SK-N-SH (cell line): ENCODE results near the gene ZMIZ1. TPM values are rescaled to one million over a fixed set of nuclear protein-coding genes. Genes with fewer than 3 reads are reported as not detected.

ENCODE experiments used
- CTCF ChIA-PET: fragments of 300-600, 350-600 bp; formaldehyde crosslinking; extraction: SDS; loops from one replicate; lab custom pipeline; 2021; lab: Yijun Ruan, JAX
- POLR2A ChIA-PET: fragments of 350-600 bp; sonication (Branson Sonifier 250); formaldehyde crosslinking; extraction: SDS; loops from one replicate; lab custom pipeline; 2020; ENCODE audit warnings: antibody characterized with exemption, inconsistent platforms; lab: Yijun Ruan, JAX
- DNase-seq: peaks from one replicate; pipeline ENCODE4 v3.0.0; 2012
- H2AFZ ChIP-seq: fragments of 200-600 bp; sonication (generic); 2 replicates; pipeline ENCODE4 v1.8.1; 2016; ENCODE audit warnings: antibody characterized with exemption, mild to moderate bottlenecking, low read depth
- H3F3A ChIP-seq: fragments of 200-600 bp; sonication (generic); replicated peaks from 2 replicates; pipeline ENCODE3; 2016; ENCODE audit warnings: antibody characterized with exemption, mild to moderate bottlenecking; ENCODE audit not compliant: insufficient read depth
- H3K27ac ChIP-seq, 2 experiments: fragments of 200-500 bp in 1 of 2; fragments of 200-600 bp in 1 of 2; sonication (Bioruptor generic) in 1 of 2; sonication (generic), shearing (Covaris generic) in 1 of 2; 2 replicates each; pipeline versions ENCODE4 v1.5.1 to v1.6.1; 2014 to 2016; ENCODE audit warnings: low read depth in 2 of 2, inconsistent platforms in 1 of 2, low read length in 1 of 2, mild to moderate bottlenecking in 1 of 2, mixed read lengths in 1 of 2
- H3K27me3 ChIP-seq: fragments of 200-600 bp; sonication (generic), shearing (Covaris generic); 2 replicates; pipeline ENCODE4 v1.6.1; 2016; ENCODE audit warnings: mixed run types; ENCODE audit not compliant: insufficient read depth
- H3K36me3 ChIP-seq, 2 experiments: fragments of 200-500 bp in 1 of 2; fragments of 200-600 bp in 1 of 2; sonication (Bioruptor generic) in 1 of 2; sonication (generic) in 1 of 2; replicated peaks in 1 of 2; 2 replicates each; pipeline versions ENCODE3 to v1.5.1; 2014 to 2016; ENCODE audit warnings: low read length in 1 of 2, mild to moderate bottlenecking in 1 of 2; ENCODE audit not compliant: insufficient read depth in 2 of 2, control insufficient read depth in 1 of 2
- H3K4me1 ChIP-seq, 2 experiments: fragments of 200-500 bp in 1 of 2; fragments of 200-600 bp in 1 of 2; sonication (Bioruptor generic) in 1 of 2; sonication (generic), shearing (Covaris generic) in 1 of 2; 2 replicates each; pipeline versions ENCODE4 v1.5.1 to v1.6.1; 2014 to 2016; ENCODE audit warnings: low read depth in 1 of 2, low read length in 1 of 2, mixed run types in 1 of 2; ENCODE audit not compliant: insufficient read depth in 2 of 2, control insufficient read depth in 1 of 2
- H3K4me2 ChIP-seq: fragments of 200-600 bp; sonication (generic), shearing (Covaris generic); 2 replicates; pipeline ENCODE4 v1.6.1; 2017; ENCODE audit warnings: mixed run types
- H3K4me3 ChIP-seq, 2 experiments: fragments of 200-500 bp in 1 of 2; fragments of 200-600 bp in 1 of 2; sonication (Bioruptor generic) in 1 of 2; sonication (generic), shearing (Covaris generic) in 1 of 2; 2 replicates each; pipeline versions ENCODE4 v1.5.1 to v1.8.1; 2014 to 2016; ENCODE audit warnings: low read depth in 2 of 2, inconsistent platforms in 1 of 2, low read length in 1 of 2, mild to moderate bottlenecking in 1 of 2, mixed read lengths in 1 of 2, moderate library complexity in 1 of 2
- H3K79me2 ChIP-seq: fragments of 200-600 bp; sonication (generic); 2 replicates; pipeline ENCODE4 v1.8.1; 2017; ENCODE audit warnings: mild to moderate bottlenecking; ENCODE audit not compliant: insufficient read depth
- H3K9ac ChIP-seq: fragments of 200-600 bp; sonication (generic); 2 replicates; pipeline ENCODE4 v1.6.1; 2017; ENCODE audit warnings: mixed run types
- H3K9me2 ChIP-seq: fragments of 200-600 bp; sonication (generic); 2 replicates; pipeline ENCODE4 v1.6.1; 2017; ENCODE audit warnings: mixed run types
- H3K9me3 ChIP-seq: fragments of 200-600 bp; sonication (generic); 2 replicates; pipeline ENCODE4 v1.6.1; 2017; ENCODE audit warnings: mixed run types, mild to moderate bottlenecking, moderate library complexity
- H4K20me1 ChIP-seq: fragments of 200-600 bp; sonication (generic); 2 replicates; pipeline ENCODE4 v1.6.1; 2017; ENCODE audit warnings: mild to moderate bottlenecking, mixed run types; ENCODE audit not compliant: insufficient read depth
- CHD2 ChIP-seq: fragments of 150-350 bp; IDR thresholded peaks from 2 replicates; pipeline ENCODE4 v1.6.1; 2018; ENCODE audit warnings: low read length; ENCODE audit not compliant: partially characterized antibody
- CTCF ChIP-seq: fragments of 200-600 bp; sonication (generic); IDR thresholded peaks from 2 replicates; pipeline ENCODE4 v1.6.1; 2017; ENCODE audit warnings: antibody characterized with exemption, mild to moderate bottlenecking, moderate library complexity
- ELF1 ChIP-seq: IDR thresholded peaks from 2 replicates; pipeline ENCODE4 v1.4.0; 2012
- EP300 ChIP-seq, 2 experiments: IDR thresholded peaks; 2 replicates each; pipeline versions ENCODE4 v1.4.0 to v1.6.1; 2012; ENCODE audit warnings: borderline replicate concordance in 1 of 2, low read depth in 1 of 2, low read length in 1 of 2
- FOXJ3 ChIP-seq: sonication (generic); formaldehyde crosslinking; IDR thresholded peaks from 2 replicates; pipeline ENCODE4 v1.5.1; 2020; ENCODE audit warnings: mild to moderate bottlenecking, missing genetic modification reagents
- GABPA ChIP-seq: IDR thresholded peaks from 2 replicates; pipeline ENCODE4 v1.4.0; 2012; ENCODE audit warnings: low read depth, mild to moderate bottlenecking
- MXI1 ChIP-seq: IDR thresholded peaks from 2 replicates; pipeline ENCODE4 v1.6.1; 2012; ENCODE audit warnings: mild to moderate bottlenecking, low read depth, low read length, improper control_type of control experiment
- SMC3 ChIP-seq: IDR thresholded peaks from 2 replicates; pipeline ENCODE4 v1.6.1; 2012; ENCODE audit warnings: low read depth, low read length, improper control_type of control experiment
- TCF12 ChIP-seq: IDR thresholded peaks from 2 replicates; pipeline ENCODE4 v1.4.0; 2012
- WGBS: methylation state at CpG from one replicate; pipeline ENCODE4 v1.1.6; 2017; ENCODE audit warnings: low lambda C conversion rate; 5-methylcytosine and 5-hydroxymethylcytosine counted together
- polyA plus RNA-seq, 3 experiments: library from polyadenylated mRNA; depleted of rRNA; stranded (reverse); fragments of >200 nt; gene quantifications; 2 replicates each; pipeline ENCODE4 v1.2.3, GENCODE V29; 2012

Gene ZMIZ1
- polyA plus RNA-seq, 1 of the 3 experiments (the other 2 are of a cell fraction), result 23.5 TPM

- H3K27ac ChIP-seq, result peak overlapping the region in 1 of 2 experiments; percentile 50; a peak in 1 of 4 replicates
- H3K36me3 ChIP-seq, result peaks cover 28 to 44% of the 10 kb centered on the region in 2 experiments
- no peaks in the 10 kb centered on the region for H3K27me3 ChIP-seq
- peaks cover 9 to 70% of the 10 kb centered on the region in 2 experiments; a peak in 3 of 4 replicates for H3K4me1 ChIP-seq
- POLR2A ChIA-PET, result interaction anchor here (1.1 kb wide), 1 partner anchor 16 kb away, joined by 3 read pairs; no protein-coding TSS in a partner anchor
- no peak overlapping the region for H3K4me2 ChIP-seq
- no peaks in the 10 kb centered on the region for H3K9me2 ChIP-seq
- TF ChIP-seq SMC3 (no peak), EP300 (IDR thresholded peaks at IDR 0.05; ENCODE audit: borderline replicate concordance in 1 of 2, low read depth in 1 of 2, low read length in 1 of 2) (no peak), ELF1 (no peak), GABPA (no peak), TCF12 (no peak), FOXJ3 (CRISPR knock-in tag) (no peak)
- H3K79me2 ChIP-seq, result peaks cover 39% of the 10 kb centered on the region; the same call in 1 of the 2 replicates
- H3K4me3 ChIP-seq, result no peak overlapping the region
- H3F3A ChIP-seq, result peaks cover 9% of the 10 kb centered on the region
- no peaks in the 10 kb centered on the region for H3K9me3 ChIP-seq
- H4K20me1 ChIP-seq, result peaks cover 67% of the 10 kb centered on the region
- H2AFZ ChIP-seq, result no peak overlapping the region
- 78% methylated on average over 3 of the region's 3 CpGs for WGBS
- CTCF ChIA-PET, result interaction anchor here (0.8 to 1.7 kb wide), 3 partner anchors 9 to 79 kb away, joined by 3 to 4 read pairs (median 3); no protein-coding TSS in a partner anchor
- H3K9ac ChIP-seq, result no peak overlapping the region
- no peak for DNase-seq
Observed at GRCh38 chr10:79283616-79284015, 214.8 kb downstream of the ZMIZ1 start.

GRCh38 chr10:79284158-79284871 lies 215.5 kb downstream of the ZMIZ1 start:
- ChIA-PET CTCF (interaction anchor here (1.0 to 1.7 kb wide), 4 partner anchors 8 to 54 kb away, joined by 3 to 4 read pairs (median 4); no protein-coding TSS in a partner anchor), POLR2A (interaction anchor here (1.1 kb wide), 1 partner anchor 15 kb away, joined by 3 read pairs; no protein-coding TSS in a partner anchor)
- Histone ChIP-seq H3K4me2 (no peak overlapping the region), H3K9ac (no peak overlapping the region), H3K79me2 (peaks cover 39% of the 10 kb centered on the region; the same call in 1 of the 2 replicates), H3K9me3 (no peaks in the 10 kb centered on the region), H3K27ac (no peak overlapping the region; a peak in 1 of 4 replicates), H2AFZ (no peak overlapping the region), H3K9me2 (no peaks in the 10 kb centered on the region), H3K4me3 (no peak overlapping the region), H3F3A (peaks cover 9% of the 10 kb centered on the region), H3K27me3 (no peaks in the 10 kb centered on the region), H4K20me1 (peaks cover 70% of the 10 kb centered on the region), H3K36me3 (peaks cover 28 to 44% of the 10 kb centered on the region in 2 experiments), H3K4me1 (peaks cover 9 to 70% of the 10 kb centered on the region in 2 experiments; a peak in 3 of 4 replicates)
- WGBS, result 96% methylated on average over 7 of the region's 7 CpGs
- no peak for DNase-seq
- no peak for TF ChIP-seq CHD2
- no peak for TF ChIP-seq MXI1
- no peak for TF ChIP-seq CTCF
